PC-3 (cell line): ENCODE data around the gene CRB3. TPM values are rescaled to one million over a fixed set of nuclear protein-coding genes. Genes with fewer than 3 reads are reported as not detected.

Experiments
- ATAC-seq: fragments of 200-7000 bp; cut with Tn5 transposase; 2 replicates; pipeline ENCODE4 v1.9.1; 2020; ENCODE audit warnings: mild to moderate bottlenecking, moderate library complexity
- BruUV-seq: library from RNA; stranded (reverse); fragments of 400-500 nt; replicated peaks from 2 replicates; lab custom pipeline; 2021; lab: Mats Ljungman, UMichigan
- CTCF ChIA-PET: fragments of 300-600 bp; sonication (Branson Sonifier 250); formaldehyde crosslinking; loops from one replicate; lab custom pipeline; 2022; ENCODE audit warnings: antibody characterized with exemption; lab: Charles Lee
- POLR2A ChIA-PET: fragments of 300-600 bp; sonication (Branson Sonifier 250); formaldehyde crosslinking; loops from one replicate; lab custom pipeline; 2022; ENCODE audit warnings: antibody characterized with exemption; ENCODE audit not compliant: unreplicated experiment; lab: Charles Lee
- DNase-seq: peaks from one replicate; pipeline ENCODE4 v3.0.0-alpha.2; 2015
- H2AFZ ChIP-seq: fragments of 300-600 bp; sonication (generic); 2 replicates; pipeline ENCODE4 v1.6.0; 2016; ENCODE audit warnings: antibody characterized with exemption, low read length
- H3F3A ChIP-seq: fragments of 300-600 bp; sonication (generic); one replicate; pipeline ENCODE4 v1.6.0; 2017; ENCODE audit warnings: antibody characterized with exemption, low read length, control low read depth, mild to moderate bottlenecking; ENCODE audit not compliant: unreplicated experiment
- H3K27ac ChIP-seq: fragments of 300-600 bp; sonication (generic); 2 replicates; pipeline ENCODE4 v1.5.1; 2016; ENCODE audit warnings: mild to moderate bottlenecking, low read length
- H3K27me3 ChIP-seq: fragments of 300-600 bp; sonication (generic); 2 replicates; pipeline ENCODE4 v1.6.1; 2016; ENCODE audit warnings: low read length, mixed read lengths
- H3K36me3 ChIP-seq: fragments of 300-600 bp; sonication (generic); 2 replicates; pipeline ENCODE4 v1.6.1; 2016; ENCODE audit warnings: low read depth, mixed run types, low read length, mixed read lengths
- H3K4me1 ChIP-seq: fragments of 300-600 bp; sonication (generic); 2 replicates; pipeline ENCODE4 v1.5.1; 2016; ENCODE audit warnings: low read length; ENCODE audit not compliant: insufficient read depth
- H3K4me2 ChIP-seq: fragments of 300-600 bp; sonication (generic); 2 replicates; pipeline ENCODE4 v1.6.0; 2016; ENCODE audit warnings: low read length
- H3K4me3 ChIP-seq: fragments of 300-600 bp; sonication (generic); 2 replicates; pipeline ENCODE4 v1.5.1; 2016; ENCODE audit warnings: mild to moderate bottlenecking, low read length, mixed read lengths
- H3K79me2 ChIP-seq: fragments of 300-600 bp; sonication (generic); 2 replicates; pipeline ENCODE4 v1.6.1; 2017; ENCODE audit warnings: low read length, mixed read lengths
- H3K9ac ChIP-seq: fragments of 300-600 bp; sonication (generic); 2 replicates; pipeline ENCODE4 v1.6.0; 2016; ENCODE audit warnings: mild to moderate bottlenecking, low read length
- H3K9me2 ChIP-seq: fragments of 300-600 bp; sonication (generic); replicated peaks from 2 replicates; pipeline ENCODE4 v1.6.1; 2016; ENCODE audit warnings: mixed run types, low read length, mixed read lengths
- H3K9me3 ChIP-seq: fragments of 300-600 bp; sonication (generic); 2 replicates; pipeline ENCODE4 v1.6.1; 2016; ENCODE audit warnings: low read length, mixed read lengths
- H4K20me1 ChIP-seq: fragments of 300-600 bp; sonication (generic); 2 replicates; pipeline ENCODE4 v1.6.1; 2016; ENCODE audit warnings: low read length, mixed read lengths
- EZH2 ChIP-seq: fragments of 300-600 bp; sonication (generic); IDR thresholded peaks from one replicate; pipeline ENCODE4 v1.6.1; 2017; ENCODE audit warnings: antibody characterized with exemption, mild to moderate bottlenecking, low read length; ENCODE audit not compliant: unreplicated experiment
- EZH2phosphoT487 ChIP-seq: fragments of 300-600 bp; sonication (generic); IDR thresholded peaks from 2 replicates; pipeline ENCODE4 v1.6.1; 2018; ENCODE audit warnings: mild to moderate bottlenecking, antibody characterized with exemption, low read length, borderline replicate concordance
- intact Hi-C: fragments of 100-400 bp; cut with micrococcal nuclease; formaldehyde crosslinking; loops from 2 replicates; pipeline ENCODE4 v1.9.0; 2023
- total RNA-seq: library from RNA; depleted of rRNA; stranded (reverse); fragments of >200 nt; gene quantifications from 2 replicates; pipeline ENCODE4 v1.2.3, GENCODE V29; 2014
- TF ChIP-seq, protein P1 (sequence below): fragments of 300-600 bp; sonication (generic); conservative IDR thresholded peaks from 2 replicates; pipeline ENCODE4 v1.5.1; 2017; ENCODE audit warnings: antibody characterized with exemption, low read depth, mild to moderate bottlenecking, low read length

CRB3 gene
- total RNA-seq, 1 experiment from 2014 or later, result 71.3 TPM

- DNase-seq (no peak), ATAC-seq (no peak)
- TF ChIP-seq, protein P1, sequence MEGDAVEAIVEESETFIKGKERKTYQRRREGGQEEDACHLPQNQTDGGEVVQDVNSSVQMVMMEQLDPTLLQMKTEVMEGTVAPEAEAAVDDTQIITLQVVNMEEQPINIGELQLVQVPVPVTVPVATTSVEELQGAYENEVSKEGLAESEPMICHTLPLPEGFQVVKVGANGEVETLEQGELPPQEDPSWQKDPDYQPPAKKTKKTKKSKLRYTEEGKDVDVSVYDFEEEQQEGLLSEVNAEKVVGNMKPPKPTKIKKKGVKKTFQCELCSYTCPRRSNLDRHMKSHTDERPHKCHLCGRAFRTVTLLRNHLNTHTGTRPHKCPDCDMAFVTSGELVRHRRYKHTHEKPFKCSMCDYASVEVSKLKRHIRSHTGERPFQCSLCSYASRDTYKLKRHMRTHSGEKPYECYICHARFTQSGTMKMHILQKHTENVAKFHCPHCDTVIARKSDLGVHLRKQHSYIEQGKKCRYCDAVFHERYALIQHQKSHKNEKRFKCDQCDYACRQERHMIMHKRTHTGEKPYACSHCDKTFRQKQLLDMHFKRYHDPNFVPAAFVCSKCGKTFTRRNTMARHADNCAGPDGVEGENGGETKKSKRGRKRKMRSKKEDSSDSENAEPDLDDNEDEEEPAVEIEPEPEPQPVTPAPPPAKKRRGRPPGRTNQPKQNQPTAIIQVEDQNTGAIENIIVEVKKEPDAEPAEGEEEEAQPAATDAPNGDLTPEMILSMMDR, result no peak
- TF ChIP-seq EZH2, result no peak
- no peak for TF ChIP-seq EZH2phosphoT487
- Histone ChIP-seq H3F3A (no peaks in the 10 kb centered on the region), H3K4me3 (no peak overlapping the region), H3K27me3 (peaks cover 19% of the 10 kb centered on the region), H3K9ac (no peak overlapping the region), H3K79me2 (no peaks in the 10 kb centered on the region), H4K20me1 (no peaks in the 10 kb centered on the region), H2AFZ (no peak overlapping the region), H3K9me3 (no peaks in the 10 kb centered on the region), H3K4me1 (no peaks in the 10 kb centered on the region; the same call in 1 of the 2 replicates), H3K9me2 (no peaks in the 10 kb centered on the region), H3K27ac (no peak overlapping the region), H3K36me3 (no peaks in the 10 kb centered on the region), H3K4me2 (no peak overlapping the region)
- intact Hi-C loops, result no loop called here
- ChIA-PET CTCF (no interaction called here), POLR2A (interaction anchor here (0.6 kb wide), 1 partner anchor 25 kb away, joined by 3 read pairs; no protein-coding TSS in a partner anchor)
- no TSS peak for BruUV-seq
Observed at GRCh38 chr19:6498294-6499036, 34.4 kb downstream of the CRB3 start.

GRCh38 chr19:6499052-6499790 lies 35.1 kb downstream of the CRB3 start:
- H3K27me3 ChIP-seq, result peaks cover 19% of the 10 kb centered on the region
- POLR2A ChIA-PET, result no interaction called here
- no peak overlapping the region for H3K4me2 ChIP-seq
- intact Hi-C loops, result no loop called here
- no peaks in the 10 kb centered on the region for H3F3A ChIP-seq
- TF ChIP-seq EZH2phosphoT487, result no peak
- no peak for TF ChIP-seq EZH2
- TF ChIP-seq, protein P1, result no peak
- H3K79me2 ChIP-seq, result no peaks in the 10 kb centered on the region
- H3K4me1 ChIP-seq, result no peaks in the 10 kb centered on the region; the same call in 1 of the 2 replicates
- H3K9me3 ChIP-seq, result no peaks in the 10 kb centered on the region
- no peak overlapping the region for H3K27ac ChIP-seq
- no TSS peak for BruUV-seq
- no peak overlapping the region for H3K4me3 ChIP-seq
- H3K9ac ChIP-seq, result no peak overlapping the region
- DNase-seq (no peak), ATAC-seq (no peak)
- H3K36me3 ChIP-seq, result no peaks in the 10 kb centered on the region
- CTCF ChIA-PET, result no interaction called here
- H2AFZ ChIP-seq, result no peak overlapping the region
- no peaks in the 10 kb centered on the region for H3K9me2 ChIP-seq
- H4K20me1 ChIP-seq, result no peaks in the 10 kb centered on the region
